GM12878 (cell line): ENCODE results near the gene B3GNT4. TPM values are rescaled to one million over a fixed set of nuclear protein-coding genes. Genes with fewer than 3 reads are reported as not detected.

Source experiments
- CREB1 ChIP-seq: IDR thresholded peaks from 2 replicates; pipeline ENCODE4 v1.6.1; 2012; ENCODE audit warnings: low read depth, mild to moderate bottlenecking, inconsistent platforms
- HCFC1 ChIP-seq: fragments of 150-350 bp; IDR thresholded peaks from 2 replicates; pipeline ENCODE4 v1.6.1; 2014; ENCODE audit warnings: low read length
- HSF1 ChIP-seq: fragments of 150-350 bp; IDR thresholded peaks from 2 replicates; pipeline ENCODE4 v1.6.1; 2014; ENCODE audit warnings: mild to moderate bottlenecking, low read depth, low read length
- IKZF2 ChIP-seq, 2 experiments: fragments of 450-650 bp; IDR thresholded peaks; 2 replicates each; pipeline ENCODE4 v1.6.1; 2017; ENCODE audit warnings: mild to moderate bottlenecking in 2 of 2, moderate library complexity in 2 of 2
- MXI1 ChIP-seq: fragments of 150-350 bp; IDR thresholded peaks from 2 replicates; pipeline ENCODE4 v1.6.1; 2011; ENCODE audit warnings: low read depth, mild to moderate bottlenecking, inconsistent platforms, low read length, improper control_type of control experiment
- NFYB ChIP-seq: IDR thresholded peaks from 2 replicates; pipeline ENCODE4 v1.6.1; 2011; ENCODE audit warnings: low read depth, mild to moderate bottlenecking, low read length, improper control_type of control experiment, moderate library complexity; ENCODE audit not compliant: insufficient read depth
- PAX8 ChIP-seq: fragments of 450-650 bp; IDR thresholded peaks from 2 replicates; pipeline ENCODE4 v1.6.1; 2017; ENCODE audit warnings: mild to moderate bottlenecking, moderate library complexity
- PKNOX1 ChIP-seq: fragments of 450-650 bp; IDR thresholded peaks from 2 replicates; pipeline ENCODE4 v1.6.1; 2016; ENCODE audit warnings: mild to moderate bottlenecking
- PML ChIP-seq: IDR thresholded peaks from 2 replicates; pipeline ENCODE4 v1.6.1; 2012; ENCODE audit warnings: low read length, inconsistent platforms
- RAD21 ChIP-seq: IDR thresholded peaks from 2 replicates; pipeline ENCODE4 v1.6.1; 2011; ENCODE audit warnings: mild to moderate bottlenecking, low read depth, low read length, moderate library complexity; ENCODE audit not compliant: insufficient read depth
- RBBP5 ChIP-seq: fragments of 200-600 bp; sonication (generic); conservative IDR thresholded peaks from 2 replicates; pipeline ENCODE4 v1.6.1; 2016
- RELB ChIP-seq: fragments of 450-650 bp; IDR thresholded peaks from 2 replicates; pipeline ENCODE4 v1.6.1; 2017; ENCODE audit warnings: low read depth, mild to moderate bottlenecking, moderate library complexity
- SRF ChIP-seq, 2 experiments: IDR thresholded peaks; 2 replicates each; pipeline ENCODE4 v1.6.1; 2011; ENCODE audit warnings: low read depth in 2 of 2, low read length in 2 of 2, mild to moderate bottlenecking in 1 of 2, moderate library complexity in 1 of 2
- SUPT20H ChIP-seq: IDR thresholded peaks from 2 replicates; pipeline ENCODE4 v1.6.1; 2011; ENCODE audit warnings: low read depth, mild to moderate bottlenecking, low read length, moderate library complexity, borderline replicate concordance; ENCODE audit not compliant: control insufficient read depth
- YY1 ChIP-seq: IDR thresholded peaks from 2 replicates; pipeline ENCODE4 v1.6.1; 2011; ENCODE audit warnings: low read depth, mild to moderate bottlenecking, low read length
- ZNF217 ChIP-seq: fragments of 450-650 bp; IDR thresholded peaks from 2 replicates; pipeline ENCODE4 v1.6.1; 2017; ENCODE audit warnings: antibody characterized with exemption, mild to moderate bottlenecking
- ZNF687 ChIP-seq: fragments of 450-650 bp; IDR thresholded peaks from 2 replicates; pipeline ENCODE4 v1.6.1; 2017; ENCODE audit warnings: mild to moderate bottlenecking, moderate library complexity
- ZZZ3 ChIP-seq: IDR thresholded peaks from 2 replicates; pipeline ENCODE4 v1.6.1; 2011; ENCODE audit warnings: low read depth; ENCODE audit not compliant: control insufficient read depth, insufficient read length
- polyA plus RNA-seq, 11 experiments: library from polyadenylated mRNA; depleted of rRNA in 4 of 11; unstranded in 6 of 11; stranded (reverse) in 5 of 11; fragments of >200 nt; fragmentation: Nextera tagmentation in 4 of 11; fragmentation: Illumina TruSeq in 1 of 11; extraction: Ambion mirVana in 4 of 11; extraction: Trizol in 1 of 11; gene quantifications; 1 replicate in 1 of 11; 2 replicates in 10 of 11; pipeline versions ENCODE4 v1.2.1 to v1.2.3, GENCODE V29; 2011 to 2016; ENCODE audit warnings: inconsistent platforms in 2 of 11, missing spikeins in 2 of 11, low read depth in 1 of 11
- total RNA-seq, 4 experiments: library from RNA; depleted of rRNA in 3 of 4; stranded (reverse); fragments of >200 nt in 3 of 4; fragmentation: Illumina TruSeq in 1 of 4; extraction: Trizol in 1 of 4; gene quantifications; 2 replicates each; pipeline versions ENCODE4 v1.2.1 to v1.2.3, GENCODE V29; 2013 to 2021

Gene B3GNT4
- total and polyA plus RNA-seq, 10 of the 15 experiments (the other 5 are each of a cell fraction or from before 2014, with no cell fraction given): 0.04 to 0.95 (median 0.88) TPM; not detected in 7

GRCh38 chr12:122225683-122226365, 22.3 kb downstream of the B3GNT4 start, which contains the start of gene DIABLO (continued):
- peak; percentile 46; the same call in 1 of the 2 replicates for TF ChIP-seq ZNF687
- TF ChIP-seq PAX8: no peak
- TF ChIP-seq HSF1: no peak
- peak; percentile 97 for TF ChIP-seq CREB1
- peak; percentile 56; the same call in 1 of the 2 replicates for TF ChIP-seq NFYB
- TF ChIP-seq ZNF217: no peak
- TF ChIP-seq PKNOX1: peak; percentile 91
- peak in 1 of 2 experiments; percentile 31; a peak in 2 of 4 replicates for TF ChIP-seq SRF (IDR thresholded peaks at IDR 0.05; ENCODE audit: low read depth in 2 of 2, low read length in 2 of 2)
- peak; percentile 98 for TF ChIP-seq YY1
- TF ChIP-seq MXI1: peak; percentile 30; the same call in 1 of the 2 replicates
- 0 out of 2 replicates have a peak, but pooled peaks have one; percentile 61 for TF ChIP-seq RBBP5
- no peak; a peak in 1 of 4 replicates for TF ChIP-seq IKZF2 (IDR thresholded peaks at IDR 0.05)
- peak; percentile 97 for TF ChIP-seq RELB
- no peak for TF ChIP-seq ZZZ3
- TF ChIP-seq HCFC1: peak; percentile 71
- peak; percentile 67; the same call in 1 of the 2 replicates for TF ChIP-seq PML
- TF ChIP-seq RAD21: no peak
- no peak for TF ChIP-seq SUPT20H
